HG03520 (cell line): ENCODE measurements around the gene GTPBP8.
"Not testable (repeated sequence)": the region's sequence is repeated elsewhere in the genome, so short reads cannot be mapped to it uniquely, and the experiment has no call there.

Source experiments
- ATAC-seq: cut with Tn5 transposase; IDR thresholded peaks from one replicate; pipeline ENCODE4 v1.9.1; 2021; ENCODE audit warnings: mild to moderate bottlenecking, moderate library complexity; ENCODE audit not compliant: unreplicated experiment

GTPBP8 gene

GRCh38 chr3:112995800-112996199 is 5.0 kb downstream of the GTPBP8 start:
- no peak for ATAC-seq

- no peak for ATAC-seq
Measured at GRCh38 chr3:113000691-113001090, 9.9 kb downstream of the GTPBP8 start.

DNA sequence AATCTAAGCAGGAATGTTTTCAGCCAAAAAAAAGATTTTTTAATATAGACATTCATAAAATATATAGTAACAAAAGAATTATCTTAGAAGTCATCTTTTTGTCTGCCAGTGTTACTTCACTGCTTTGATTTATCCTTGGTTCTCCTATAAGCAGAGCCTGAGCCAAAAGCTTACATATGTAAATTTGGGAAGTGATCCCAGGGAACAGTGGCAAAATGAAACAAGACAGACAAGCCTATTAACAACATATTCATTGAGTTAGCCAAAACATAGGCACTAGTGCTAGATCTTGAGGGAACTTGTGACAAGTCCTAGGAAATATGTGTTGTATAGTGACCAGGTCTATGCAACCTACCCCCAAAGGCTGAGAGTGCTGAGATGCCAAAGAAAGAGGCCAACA is 11.3 kb downstream of the GTPBP8 start:
- ATAC-seq, result no peak

GRCh38 chr3:113002679-113003078 is 11.9 kb downstream of the GTPBP8 start:
- ATAC-seq, result no peak

DNA sequence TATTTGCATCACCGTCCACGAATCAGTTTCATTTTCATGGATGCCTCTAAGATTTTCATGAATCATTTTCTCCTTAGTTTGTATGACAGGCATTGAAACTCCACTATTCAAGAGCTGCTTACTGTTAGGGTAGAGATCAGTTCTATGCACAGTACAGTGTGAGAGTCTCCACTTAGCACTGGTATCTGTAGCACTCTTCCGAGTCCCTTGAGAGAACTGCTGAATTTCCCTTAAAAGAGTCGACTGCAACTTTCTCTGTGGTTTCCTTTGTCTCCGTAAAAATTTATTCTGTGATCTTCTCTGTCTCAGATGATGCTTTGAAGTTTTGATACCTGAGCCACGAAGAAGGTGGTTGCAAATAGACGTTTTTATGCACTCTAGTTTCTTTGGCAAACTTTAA is 14.8 kb downstream of the GTPBP8 start:
- no peak for ATAC-seq

DNA sequence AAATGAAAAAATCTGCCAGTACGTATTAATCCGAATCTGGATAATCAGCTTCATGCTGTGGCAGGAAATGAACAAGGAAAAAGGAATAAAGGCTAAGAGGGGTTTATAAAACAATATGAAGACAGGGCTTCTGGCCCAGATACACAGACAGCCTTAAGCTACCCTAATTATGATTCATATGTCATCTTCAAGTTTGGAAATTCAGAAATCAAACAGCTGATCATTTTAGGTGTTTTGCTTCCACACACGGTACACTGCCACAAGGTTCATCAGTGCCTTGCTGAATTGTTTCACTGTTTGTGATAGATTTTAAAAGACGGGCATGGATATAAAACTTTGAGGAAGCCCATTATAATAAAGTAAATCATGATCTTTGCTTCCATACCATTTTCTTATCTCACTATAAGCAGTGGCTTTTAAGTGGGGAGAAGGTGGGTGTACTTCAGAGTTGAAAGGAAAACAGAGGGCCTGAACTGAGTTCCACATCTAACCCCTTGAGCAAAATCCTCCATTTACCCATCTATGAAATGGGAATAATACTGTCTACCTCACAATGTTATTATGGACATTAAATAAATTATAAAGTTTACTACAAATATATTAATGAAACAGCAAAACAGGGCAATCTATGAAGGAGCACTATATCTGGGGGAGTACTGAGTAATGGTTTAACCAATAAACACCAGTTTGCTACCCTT is 15.7 kb downstream of the GTPBP8 start:
- no peak for ATAC-seq

DNA sequence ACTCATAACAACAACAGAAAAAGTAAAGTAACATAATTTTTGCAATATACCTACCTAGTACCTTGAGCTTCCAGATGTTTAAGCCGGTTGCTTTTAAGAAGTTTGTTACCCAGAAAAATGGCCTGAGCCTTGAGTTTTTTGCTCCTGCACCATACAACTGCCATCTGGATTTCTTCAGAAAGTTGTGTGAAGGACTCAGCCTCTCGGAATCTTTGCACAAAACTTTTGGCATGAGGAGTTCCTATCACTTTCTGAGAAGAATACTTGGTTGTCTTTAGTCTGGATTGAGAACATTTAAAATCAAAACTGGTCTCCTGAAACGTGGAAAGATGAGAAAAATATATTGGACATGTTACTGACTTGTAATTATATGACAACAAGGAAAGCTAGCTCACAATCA is 17.3 kb downstream of the GTPBP8 start:
- ATAC-seq, result no peak

DNA sequence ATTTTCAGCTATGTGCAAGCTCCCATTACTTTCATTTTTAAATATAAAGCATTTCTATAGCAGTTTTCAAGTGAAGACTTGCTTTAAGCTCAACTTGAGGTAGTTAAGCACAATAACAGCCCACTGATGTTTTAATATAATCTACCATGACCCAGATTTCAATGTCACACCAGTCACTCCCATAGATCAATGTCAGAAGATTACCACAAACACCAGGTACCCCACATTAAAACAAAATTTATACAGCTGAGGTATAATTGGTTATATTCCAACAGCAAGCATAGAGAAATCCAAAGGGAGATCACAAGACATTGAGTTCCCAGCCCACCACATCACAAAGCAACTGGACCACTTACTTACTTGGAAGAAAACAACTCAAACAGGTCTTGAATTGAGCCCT is 22.8 kb downstream of the GTPBP8 start:
- ATAC-seq, result no peak

GRCh38 chr3:113018536-113019181 is 27.9 kb downstream of the GTPBP8 start:
- no peak for ATAC-seq

GRCh38 chr3:113019182-113020137 is 28.7 kb downstream of the GTPBP8 start:
- peak; percentile 87 for ATAC-seq

- ATAC-seq, result no peak
Measured at GRCh38 chr3:113021471-113021870, 30.7 kb downstream of the GTPBP8 start.

- no peak for ATAC-seq
Measured at GRCh38 chr3:113034011-113034410, 43.2 kb downstream of the GTPBP8 start.

DNA sequence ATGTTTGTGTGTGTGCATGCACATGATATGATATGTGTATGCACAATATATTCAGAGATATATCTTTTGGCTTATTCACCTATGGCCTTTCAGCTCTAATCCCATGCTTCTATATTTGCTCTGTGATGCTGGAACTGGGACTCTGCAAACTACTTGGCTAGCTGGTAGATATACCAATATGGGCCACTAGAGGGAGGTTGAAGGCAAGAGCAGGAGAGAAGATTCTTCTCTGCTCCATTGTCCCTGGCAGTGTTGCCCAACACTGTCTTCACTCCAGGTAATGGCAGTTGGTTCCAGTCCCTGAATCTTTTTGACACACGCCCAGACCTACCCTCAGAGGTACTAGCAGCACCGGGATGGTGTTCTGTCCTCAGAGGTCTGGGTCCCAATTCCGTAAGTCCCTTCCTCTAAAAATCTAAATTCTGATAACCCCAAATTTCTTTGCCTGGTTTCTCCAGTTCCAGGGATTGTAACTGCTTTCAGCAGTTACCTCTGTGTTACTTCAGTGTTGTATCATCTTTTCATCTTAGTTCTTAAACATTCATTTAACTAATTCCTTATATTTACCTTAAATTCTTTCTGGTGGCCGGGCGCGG is 44.7 kb downstream of the GTPBP8 start:
- no peak for ATAC-seq

DNA sequence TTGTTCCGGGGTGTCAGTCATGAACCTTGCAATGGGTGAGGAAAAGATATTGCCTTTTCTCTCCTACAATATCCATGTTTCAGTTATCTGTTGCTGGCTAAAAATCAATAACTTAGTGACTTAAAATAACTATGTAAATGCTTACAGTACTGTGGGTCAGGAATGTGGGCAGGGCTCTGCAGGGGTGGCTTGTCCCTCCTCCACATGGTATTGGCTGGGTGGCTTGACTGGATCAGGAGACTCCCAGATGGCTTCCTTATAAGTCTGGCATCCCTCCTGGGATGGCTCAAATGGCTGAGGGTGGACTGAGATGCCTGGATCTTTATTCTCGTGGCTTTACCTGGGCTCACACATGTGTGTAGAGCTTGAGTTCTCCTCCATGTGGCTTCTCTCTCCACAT is 47.5 kb downstream of the GTPBP8 start:
- ATAC-seq, result no peak

GRCh38 chr3:113039546-113039945 is 48.8 kb downstream of the GTPBP8 start:
- no peak for ATAC-seq

GRCh38 chr3:113040231-113040630 is 49.4 kb downstream of the GTPBP8 start:
- no peak for ATAC-seq

DNA sequence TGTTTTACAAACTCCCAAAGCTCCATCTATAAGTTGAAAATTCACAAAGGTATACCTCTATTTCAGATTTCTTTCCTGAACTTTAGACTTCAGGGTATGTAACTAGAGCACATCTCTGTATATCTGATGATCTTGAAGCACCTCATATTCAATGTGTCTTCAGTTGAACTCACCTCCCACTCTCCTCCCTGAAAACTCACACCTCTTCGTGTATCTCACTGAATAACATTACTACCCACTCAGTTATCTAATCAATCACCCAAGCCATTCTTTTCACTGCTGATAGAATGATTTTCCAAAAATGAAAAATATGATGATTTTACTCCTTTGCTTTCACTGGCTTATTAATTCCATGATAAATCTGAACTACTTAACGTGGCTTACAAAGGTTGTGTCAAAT is 52.9 kb downstream of the GTPBP8 start:
- ATAC-seq, result no peak

- ATAC-seq, result not testable (repeated sequence)
Measured at GRCh38 chr3:113046186-113046965, 55.6 kb downstream of the GTPBP8 start.

GRCh38 chr3:113051302-113051711 is 60.5 kb downstream of the GTPBP8 start:
- peak; percentile 89 for ATAC-seq
